A549 (cell line): ENCODE data around the gene MAP7D3. TPM values are rescaled to one million over a fixed set of nuclear protein-coding genes. Genes with fewer than 3 reads are reported as not detected.
A peak's percentile ranks its signal among the peaks of the same experiment; 100 is the strongest.

ENCODE experiments used
- ATAC-seq, 2 experiments: fragments of 200-7000 bp in 1 of 2; fragments of >200 bp in 1 of 2; cut with Nextera tagmentation in 1 of 2; cut with Tn5 transposase in 1 of 2; 3 replicates each; pipeline versions ENCODE4 v1.8.0 to v1.9.1; 2018 to 2020; ENCODE audit warnings: mild to moderate bottlenecking in 1 of 2, moderate library complexity in 1 of 2
- CTCF ChIA-PET: fragments of 300-600 bp; sonication (Branson Sonifier 250); formaldehyde crosslinking; extraction: SDS; loops from one replicate; lab custom pipeline; 2021; ENCODE audit warnings: antibody characterized with exemption, inconsistent platforms; lab: Yijun Ruan, JAX
- POLR2A ChIA-PET: fragments of 350-600 bp; formaldehyde crosslinking; extraction: SDS; loops from one replicate; lab custom pipeline; 2021; ENCODE audit warnings: antibody characterized with exemption, inconsistent platforms; lab: Yijun Ruan, JAX
- DNase-seq, 2 experiments: peaks; one replicate each; pipeline versions ENCODE4 v3.0.0 to v3.0.0-alpha.2; 2011 to 2016; ENCODE audit warnings: low read depth in 1 of 2, low spot score in 1 of 2
- FAIRE-seq: peaks from 2 replicates; lab custom pipeline; 2011; peaks lifted over from hg19 to GRCh38; lab: Jason Lieb, UNC
- H3K27ac ChIP-seq, 2 experiments: fragments of >200 bp; sonication (Bioruptor Twin); formaldehyde crosslinking; 3 replicates each; pipeline ENCODE4 v1.5.1; 2016 to 2017
- H3K4me1 ChIP-seq: fragments of >200 bp; sonication (Bioruptor Twin); formaldehyde crosslinking; 3 replicates; pipeline ENCODE4 v1.6.1; 2016
- H3K4me2 ChIP-seq: fragments of >200 bp; sonication (Bioruptor Twin); formaldehyde crosslinking; 3 replicates; pipeline ENCODE4 v1.6.1; 2016
- H3K4me3 ChIP-seq: fragments of >200 bp; sonication (Bioruptor Twin); formaldehyde crosslinking; 3 replicates; pipeline ENCODE4 v1.5.1; 2016
- H3K9me3 ChIP-seq: fragments of >200 bp; sonication (Bioruptor Twin); formaldehyde crosslinking; 3 replicates; pipeline ENCODE4 v1.6.1; 2016
- CBX2 ChIP-seq: fragments of 200-600 bp; sonication (generic); IDR thresholded peaks from 2 replicates; pipeline ENCODE4 v1.6.1; 2016; ENCODE audit warnings: low read depth, mild to moderate bottlenecking, borderline replicate concordance
- CEBPB ChIP-seq, 2 experiments: fragments of >200 bp in 1 of 2; sonication (Bioruptor Twin) in 1 of 2; formaldehyde crosslinking in 1 of 2; IDR thresholded peaks; 2 replicates each; pipeline ENCODE4 v1.6.1; 2012 to 2016
- CHD4 ChIP-seq: fragments of 200-600 bp; sonication (generic); IDR thresholded peaks from 2 replicates; pipeline ENCODE4 v1.6.1; 2016; ENCODE audit warnings: antibody characterized with exemption, mild to moderate bottlenecking, borderline replicate concordance
- EHF ChIP-seq: fragments of 250-450 bp; sonication (Bioruptor Pico); IDR thresholded peaks from 2 replicates; pipeline ENCODE4 v1.5.0; 2020; ENCODE audit warnings: mild to moderate bottlenecking
- EHMT2 ChIP-seq: fragments of 200-600 bp; sonication (generic); IDR thresholded peaks from 2 replicates; pipeline ENCODE4 v1.6.1; 2016; ENCODE audit warnings: antibody characterized with exemption, low read depth, mild to moderate bottlenecking, moderate library complexity
- ESRRA ChIP-seq: fragments of 150-350 bp; IDR thresholded peaks from 2 replicates; pipeline ENCODE4 v1.6.1; 2014; ENCODE audit warnings: mild to moderate bottlenecking, low read length, borderline replicate concordance
- FOXS1 ChIP-seq: fragments of 250-450 bp; sonication (Bioruptor Pico); IDR thresholded peaks from 2 replicates; pipeline ENCODE4 v1.5.0; 2020; ENCODE audit warnings: mild to moderate bottlenecking, moderate library complexity
- HOXB13 ChIP-seq: fragments of 250-450 bp; sonication (Bioruptor Pico); IDR thresholded peaks from 2 replicates; pipeline ENCODE4 v1.5.0; 2020; ENCODE audit warnings: low read depth, mild to moderate bottlenecking, moderate library complexity
- MYC ChIP-seq: IDR thresholded peaks from 2 replicates; pipeline ENCODE4 v1.6.1; 2012; ENCODE audit warnings: mild to moderate bottlenecking, inconsistent platforms, low read length, improper control_type of control experiment, borderline replicate concordance
- NR3C1 ChIP-seq: fragments of >200 bp; sonication (Bioruptor Twin); formaldehyde crosslinking; IDR thresholded peaks from 3 replicates; pipeline ENCODE4 v1.6.1; 2017
- POLR2AphosphoS2 ChIP-seq: conservative IDR thresholded peaks from 2 replicates; pipeline ENCODE4 v1.6.1; 2012; ENCODE audit warnings: low read length, improper control_type of control experiment, inconsistent platforms
- RAD21 ChIP-seq, 2 experiments: fragments of >200 bp in 1 of 2; sonication (Bioruptor Twin) in 1 of 2; formaldehyde crosslinking in 1 of 2; IDR thresholded peaks in 1 of 2; conservative IDR thresholded peaks in 1 of 2; 2 replicates in 1 of 2; 3 replicates in 1 of 2; pipeline ENCODE4 v1.6.1; 2012 to 2018; ENCODE audit warnings: inconsistent platforms in 1 of 2
- RNF2 ChIP-seq: fragments of 200-600 bp; sonication (generic); IDR thresholded peaks from 2 replicates; pipeline ENCODE4 v1.6.1; 2016; ENCODE audit warnings: low read depth, mild to moderate bottlenecking, antibody characterized with exemption, moderate library complexity, borderline replicate concordance
- SMC3 ChIP-seq: fragments of >200 bp; sonication (Bioruptor Twin); formaldehyde crosslinking; IDR thresholded peaks from 3 replicates; pipeline ENCODE4 v1.6.1; 2018; ENCODE audit warnings: inconsistent platforms
- SREBF2 ChIP-seq: fragments of 450-650 bp; IDR thresholded peaks from 2 replicates; pipeline ENCODE4 v1.6.1; 2014; ENCODE audit warnings: mild to moderate bottlenecking, moderate library complexity
- TFCP2L1 ChIP-seq: fragments of 250-450 bp; sonication (Bioruptor Pico); IDR thresholded peaks from 2 replicates; pipeline ENCODE4 v1.5.0; 2021; ENCODE audit warnings: mild to moderate bottlenecking
- TP53 ChIP-seq: fragments of 250-450 bp; sonication (Bioruptor Pico); IDR thresholded peaks from 2 replicates; pipeline ENCODE4 v1.5.0; 2021; ENCODE audit warnings: mild to moderate bottlenecking, moderate library complexity
- WGBS: methylation state at CpG from one replicate; pipeline ENCODE4 v1.1.6; 2017; ENCODE audit errors: missing lambda C conversion rate; 5-methylcytosine and 5-hydroxymethylcytosine counted together
- polyA plus RNA-seq, 4 experiments: library from polyadenylated mRNA; depleted of rRNA in 3 of 4; stranded (reverse); fragments of >200 nt; fragmentation: RNase III in 1 of 4; extraction: RNeasy Plus Mini Kit Qiagen cat#74134 plus additional on column Dnase treatment in 1 of 4; gene quantifications; 2 replicates in 3 of 4; 3 replicates in 1 of 4; pipeline ENCODE4 v1.2.3, GENCODE V29; 2011 to 2017
- TF ChIP-seq, protein P1 (sequence below): fragments of 200-600 bp; sonication (generic); IDR thresholded peaks from 2 replicates; pipeline ENCODE4 v1.6.1; 2016; ENCODE audit warnings: antibody characterized with exemption, mild to moderate bottlenecking, moderate library complexity
- TF ChIP-seq, protein P2 (sequence below): IDR thresholded peaks from 2 replicates; pipeline ENCODE4 v1.6.1; 2012; ENCODE audit warnings: low read depth, borderline replicate concordance
- TF ChIP-seq, protein P3 (sequence below): IDR thresholded peaks from 2 replicates; pipeline ENCODE4 v1.6.1; 2012
- TF ChIP-seq, protein P4 (sequence below): fragments of 150-350 bp; IDR thresholded peaks from 2 replicates; pipeline ENCODE4 v1.6.1; 2014; ENCODE audit warnings: low read depth, mild to moderate bottlenecking, low read length
- TF ChIP-seq, protein P5 (sequence below): fragments of 250-450 bp; sonication (Bioruptor Pico); IDR thresholded peaks from 2 replicates; pipeline ENCODE4 v1.5.0; 2021; ENCODE audit warnings: mild to moderate bottlenecking, moderate library complexity, borderline replicate concordance
- TF ChIP-seq, protein P6 (sequence below): fragments of >200 bp; sonication (Bioruptor Twin); formaldehyde crosslinking; IDR thresholded peaks from 3 replicates; pipeline ENCODE4 v1.5.1; 2016

Gene MAP7D3
- polyA plus RNA-seq, 2 of the 4 experiments (the other 2 are of a cell fraction), result 9.9 to 13.1 TPM

DNA sequence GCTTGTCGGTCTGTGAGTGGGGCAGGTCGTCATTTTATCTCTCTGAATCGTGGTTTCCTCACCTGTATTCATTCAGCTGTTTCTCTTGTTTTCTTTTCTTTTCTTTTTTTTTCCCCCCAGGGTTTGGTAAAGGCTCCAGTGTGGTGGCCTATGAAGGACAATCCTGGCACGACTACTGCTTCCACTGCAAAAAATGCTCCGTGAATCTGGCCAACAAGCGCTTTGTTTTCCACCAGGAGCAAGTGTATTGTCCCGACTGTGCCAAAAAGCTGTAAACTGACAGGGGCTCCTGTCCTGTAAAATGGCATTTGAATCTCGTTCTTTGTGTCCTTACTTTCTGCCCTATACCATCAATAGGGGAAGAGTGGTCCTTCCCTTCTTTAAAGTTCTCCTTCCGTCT is 41.4 kb downstream of the MAP7D3 start:
- CTCF ChIA-PET, result interaction anchor here (0.9 to 6.5 kb wide), 21 partner anchors 10 to 195 kb away, joined by 3 to 82 read pairs (median 4); no protein-coding TSS in a partner anchor
- POLR2A ChIA-PET, result interaction anchor here (1.0 kb wide), 1 partner anchor 182 kb away, joined by 5 read pairs; no protein-coding TSS in a partner anchor
- TF ChIP-seq, protein P1, sequence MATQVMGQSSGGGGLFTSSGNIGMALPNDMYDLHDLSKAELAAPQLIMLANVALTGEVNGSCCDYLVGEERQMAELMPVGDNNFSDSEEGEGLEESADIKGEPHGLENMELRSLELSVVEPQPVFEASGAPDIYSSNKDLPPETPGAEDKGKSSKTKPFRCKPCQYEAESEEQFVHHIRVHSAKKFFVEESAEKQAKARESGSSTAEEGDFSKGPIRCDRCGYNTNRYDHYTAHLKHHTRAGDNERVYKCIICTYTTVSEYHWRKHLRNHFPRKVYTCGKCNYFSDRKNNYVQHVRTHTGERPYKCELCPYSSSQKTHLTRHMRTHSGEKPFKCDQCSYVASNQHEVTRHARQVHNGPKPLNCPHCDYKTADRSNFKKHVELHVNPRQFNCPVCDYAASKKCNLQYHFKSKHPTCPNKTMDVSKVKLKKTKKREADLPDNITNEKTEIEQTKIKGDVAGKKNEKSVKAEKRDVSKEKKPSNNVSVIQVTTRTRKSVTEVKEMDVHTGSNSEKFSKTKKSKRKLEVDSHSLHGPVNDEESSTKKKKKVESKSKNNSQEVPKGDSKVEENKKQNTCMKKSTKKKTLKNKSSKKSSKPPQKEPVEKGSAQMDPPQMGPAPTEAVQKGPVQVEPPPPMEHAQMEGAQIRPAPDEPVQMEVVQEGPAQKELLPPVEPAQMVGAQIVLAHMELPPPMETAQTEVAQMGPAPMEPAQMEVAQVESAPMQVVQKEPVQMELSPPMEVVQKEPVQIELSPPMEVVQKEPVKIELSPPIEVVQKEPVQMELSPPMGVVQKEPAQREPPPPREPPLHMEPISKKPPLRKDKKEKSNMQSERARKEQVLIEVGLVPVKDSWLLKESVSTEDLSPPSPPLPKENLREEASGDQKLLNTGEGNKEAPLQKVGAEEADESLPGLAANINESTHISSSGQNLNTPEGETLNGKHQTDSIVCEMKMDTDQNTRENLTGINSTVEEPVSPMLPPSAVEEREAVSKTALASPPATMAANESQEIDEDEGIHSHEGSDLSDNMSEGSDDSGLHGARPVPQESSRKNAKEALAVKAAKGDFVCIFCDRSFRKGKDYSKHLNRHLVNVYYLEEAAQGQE, result no peak
- TF ChIP-seq ESRRA (no peak), MYC (no peak), CHD4 (no peak), RNF2 (no peak), HOXB13 (no peak), NR3C1 (no peak), FOXS1 (no peak), CBX2 (no peak), TFCP2L1 (CRISPR knock-in tag) (no peak), CEBPB (IDR thresholded peaks at IDR 0.05) (no peak), SREBF2 (no peak), EHF (CRISPR knock-in tag) (no peak), TP53 (CRISPR knock-in tag) (no peak), EHMT2 (no peak)
- TF ChIP-seq, protein P2, sequence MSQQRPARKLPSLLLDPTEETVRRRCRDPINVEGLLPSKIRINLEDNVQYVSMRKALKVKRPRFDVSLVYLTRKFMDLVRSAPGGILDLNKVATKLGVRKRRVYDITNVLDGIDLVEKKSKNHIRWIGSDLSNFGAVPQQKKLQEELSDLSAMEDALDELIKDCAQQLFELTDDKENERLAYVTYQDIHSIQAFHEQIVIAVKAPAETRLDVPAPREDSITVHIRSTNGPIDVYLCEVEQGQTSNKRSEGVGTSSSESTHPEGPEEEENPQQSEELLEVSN, result no peak
- TF ChIP-seq, protein P3, sequence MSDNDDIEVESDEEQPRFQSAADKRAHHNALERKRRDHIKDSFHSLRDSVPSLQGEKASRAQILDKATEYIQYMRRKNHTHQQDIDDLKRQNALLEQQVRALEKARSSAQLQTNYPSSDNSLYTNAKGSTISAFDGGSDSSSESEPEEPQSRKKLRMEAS, result no peak
- TF ChIP-seq, protein P4, sequence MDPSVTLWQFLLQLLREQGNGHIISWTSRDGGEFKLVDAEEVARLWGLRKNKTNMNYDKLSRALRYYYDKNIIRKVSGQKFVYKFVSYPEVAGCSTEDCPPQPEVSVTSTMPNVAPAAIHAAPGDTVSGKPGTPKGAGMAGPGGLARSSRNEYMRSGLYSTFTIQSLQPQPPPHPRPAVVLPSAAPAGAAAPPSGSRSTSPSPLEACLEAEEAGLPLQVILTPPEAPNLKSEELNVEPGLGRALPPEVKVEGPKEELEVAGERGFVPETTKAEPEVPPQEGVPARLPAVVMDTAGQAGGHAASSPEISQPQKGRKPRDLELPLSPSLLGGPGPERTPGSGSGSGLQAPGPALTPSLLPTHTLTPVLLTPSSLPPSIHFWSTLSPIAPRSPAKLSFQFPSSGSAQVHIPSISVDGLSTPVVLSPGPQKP, result no peak
- TF ChIP-seq, all 56 proteins: peak for 0
- FAIRE-seq (no peak), DNase-seq (no peak), ATAC-seq (no peak)
- peaks cover 3% of the 10 kb centered on the region for H3K4me1 ChIP-seq
- H3K9me3 ChIP-seq, result no peaks in the 10 kb centered on the region
- no peak overlapping the region for H3K4me3 ChIP-seq
- H3K27ac ChIP-seq, result no peak overlapping the region
- no peak overlapping the region for H3K4me2 ChIP-seq
- WGBS, result 67% methylated on average over 9 of the region's 9 CpGs

DNA sequence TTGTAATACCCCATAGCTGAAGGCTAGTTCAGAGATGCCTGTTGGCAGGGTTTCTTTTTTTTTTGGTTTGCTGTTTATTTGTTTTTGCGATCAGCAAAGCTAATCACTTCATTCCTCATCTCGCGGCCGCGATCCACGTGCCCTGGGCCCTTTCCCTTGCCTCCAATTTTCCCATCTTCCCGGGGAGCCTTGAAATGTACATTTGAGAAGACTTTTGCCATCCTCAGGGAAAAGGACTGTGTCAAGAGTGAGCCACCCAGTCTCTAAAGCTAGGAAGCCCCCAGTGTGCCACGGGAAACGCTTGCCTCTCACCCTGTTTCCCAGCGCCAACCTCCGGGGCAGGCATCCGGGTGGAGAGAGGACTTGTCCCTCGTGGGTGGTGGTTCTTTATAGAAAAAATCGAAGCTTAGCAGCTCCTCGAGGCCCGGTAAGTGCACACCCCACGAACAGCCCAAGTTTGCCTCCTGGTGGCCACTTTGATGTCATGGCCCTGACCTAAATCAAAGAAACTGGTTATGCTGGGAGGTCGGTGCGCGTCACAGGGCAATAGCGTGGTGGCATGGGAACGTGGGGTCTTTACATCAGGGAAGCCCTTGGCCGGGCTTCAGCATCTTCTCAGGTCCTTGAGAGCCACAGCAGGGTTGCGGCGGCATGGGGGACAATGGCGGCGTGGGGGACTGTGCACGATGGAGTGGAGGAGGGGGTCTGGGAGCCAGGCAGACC is 42.0 kb downstream of the MAP7D3 start:
- TF ChIP-seq POLR2AphosphoS2 (no peak), RAD21 (conservative IDR thresholded peaks at IDR 0.05 in 1 of 2, IDR thresholded peaks at IDR 0.05 in 1 of 2) (peak; percentile 62 to 65), SMC3 (peak; percentile 65)
- TF ChIP-seq, protein P5, sequence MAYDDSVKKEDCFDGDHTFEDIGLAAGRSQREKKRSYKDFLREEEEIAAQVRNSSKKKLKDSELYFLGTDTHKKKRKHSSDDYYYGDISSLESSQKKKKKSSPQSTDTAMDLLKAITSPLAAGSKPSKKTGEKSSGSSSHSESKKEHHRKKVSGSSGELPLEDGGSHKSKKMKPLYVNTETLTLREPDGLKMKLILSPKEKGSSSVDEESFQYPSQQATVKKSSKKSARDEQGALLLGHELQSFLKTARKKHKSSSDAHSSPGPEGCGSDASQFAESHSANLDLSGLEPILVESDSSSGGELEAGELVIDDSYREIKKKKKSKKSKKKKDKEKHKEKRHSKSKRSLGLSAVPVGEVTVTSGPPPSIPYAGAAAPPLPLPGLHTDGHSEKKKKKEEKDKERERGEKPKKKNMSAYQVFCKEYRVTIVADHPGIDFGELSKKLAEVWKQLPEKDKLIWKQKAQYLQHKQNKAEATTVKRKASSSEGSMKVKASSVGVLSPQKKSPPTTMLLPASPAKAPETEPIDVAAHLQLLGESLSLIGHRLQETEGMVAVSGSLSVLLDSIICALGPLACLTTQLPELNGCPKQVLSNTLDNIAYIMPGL (CRISPR knock-in tag), result no peak
- TF ChIP-seq, protein P6, sequence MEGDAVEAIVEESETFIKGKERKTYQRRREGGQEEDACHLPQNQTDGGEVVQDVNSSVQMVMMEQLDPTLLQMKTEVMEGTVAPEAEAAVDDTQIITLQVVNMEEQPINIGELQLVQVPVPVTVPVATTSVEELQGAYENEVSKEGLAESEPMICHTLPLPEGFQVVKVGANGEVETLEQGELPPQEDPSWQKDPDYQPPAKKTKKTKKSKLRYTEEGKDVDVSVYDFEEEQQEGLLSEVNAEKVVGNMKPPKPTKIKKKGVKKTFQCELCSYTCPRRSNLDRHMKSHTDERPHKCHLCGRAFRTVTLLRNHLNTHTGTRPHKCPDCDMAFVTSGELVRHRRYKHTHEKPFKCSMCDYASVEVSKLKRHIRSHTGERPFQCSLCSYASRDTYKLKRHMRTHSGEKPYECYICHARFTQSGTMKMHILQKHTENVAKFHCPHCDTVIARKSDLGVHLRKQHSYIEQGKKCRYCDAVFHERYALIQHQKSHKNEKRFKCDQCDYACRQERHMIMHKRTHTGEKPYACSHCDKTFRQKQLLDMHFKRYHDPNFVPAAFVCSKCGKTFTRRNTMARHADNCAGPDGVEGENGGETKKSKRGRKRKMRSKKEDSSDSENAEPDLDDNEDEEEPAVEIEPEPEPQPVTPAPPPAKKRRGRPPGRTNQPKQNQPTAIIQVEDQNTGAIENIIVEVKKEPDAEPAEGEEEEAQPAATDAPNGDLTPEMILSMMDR, result peak; percentile 52
- FAIRE-seq (no peak), ATAC-seq (peak; percentile 84 to 90; a peak in 5 of 6 replicates), DNase-seq (peak; percentile 43 to 60)
- Histone ChIP-seq H3K27ac (peak overlapping the region in 1 of 2 experiments; percentile 17; a peak in 1 of 6 replicates), H3K4me2 (no peak overlapping the region), H3K4me3 (no peak overlapping the region), H3K9me3 (no peaks in the 10 kb centered on the region), H3K4me1 (peaks cover 9% of the 10 kb centered on the region)
- CTCF ChIA-PET, result interaction anchor here (0.7 to 6.5 kb wide), 26 partner anchors 10 to 198 kb away, joined by 3 to 82 read pairs (median 4); no protein-coding TSS in a partner anchor
- POLR2A ChIA-PET, result interaction anchor here (1.0 kb wide), 1 partner anchor 181 kb away, joined by 5 read pairs; no protein-coding TSS in a partner anchor
- 63% methylated on average over 20 of the region's 28 CpGs for WGBS
